ENCODE results near the gene TC2N.
"Not testable (repeated sequence)": the region's sequence is repeated elsewhere in the genome, so short reads cannot be mapped to it uniquely, and the experiment has no call there.

TC2N gene

DNA sequence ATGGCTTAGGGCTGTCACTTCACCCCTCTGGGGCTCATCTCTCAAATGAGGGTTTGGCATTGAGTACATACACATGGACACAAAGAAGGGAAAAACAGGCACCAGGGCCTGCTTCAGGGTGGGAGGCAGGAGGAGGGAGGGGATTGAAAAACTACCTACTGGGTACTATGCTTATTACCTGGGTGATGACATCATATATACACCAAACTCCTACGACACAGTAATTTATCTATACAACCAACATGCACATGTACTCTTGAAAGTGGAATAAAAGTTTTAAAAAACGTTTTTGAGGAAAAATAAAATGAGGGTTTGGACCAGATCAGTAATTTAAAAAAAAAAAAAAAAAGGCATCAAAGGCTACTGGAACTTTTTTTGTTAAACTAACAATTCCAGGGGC, 3.6 kb upstream of the TC2N start:
- no peak for DNase-seq (ENCODE audit: insufficient read length, low spot score)
- no peak for FAIRE-seq

DNA sequence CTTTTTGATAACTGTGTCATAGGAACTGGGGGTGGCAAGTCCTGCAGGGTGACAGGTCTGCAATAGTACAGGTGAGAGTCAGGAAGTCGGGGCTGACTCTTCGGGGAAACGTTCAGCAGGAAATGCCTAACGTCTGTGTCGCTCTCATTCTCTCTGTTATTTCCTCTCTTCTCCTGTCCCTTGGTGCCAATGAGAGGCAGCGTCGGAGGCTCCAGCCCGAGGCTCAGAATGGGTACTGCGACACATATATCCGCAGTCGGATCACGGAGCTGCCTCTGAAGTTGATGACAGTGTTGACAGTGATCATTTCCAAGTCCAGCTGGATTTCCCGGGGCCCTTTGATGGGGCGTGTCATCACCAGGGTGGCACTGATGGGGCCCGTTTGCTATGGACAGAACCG, 2.7 kb upstream of the TC2N start:
- FAIRE-seq = no peak
- no peak for DNase-seq (ENCODE audit: insufficient read length, low spot score)

DNA sequence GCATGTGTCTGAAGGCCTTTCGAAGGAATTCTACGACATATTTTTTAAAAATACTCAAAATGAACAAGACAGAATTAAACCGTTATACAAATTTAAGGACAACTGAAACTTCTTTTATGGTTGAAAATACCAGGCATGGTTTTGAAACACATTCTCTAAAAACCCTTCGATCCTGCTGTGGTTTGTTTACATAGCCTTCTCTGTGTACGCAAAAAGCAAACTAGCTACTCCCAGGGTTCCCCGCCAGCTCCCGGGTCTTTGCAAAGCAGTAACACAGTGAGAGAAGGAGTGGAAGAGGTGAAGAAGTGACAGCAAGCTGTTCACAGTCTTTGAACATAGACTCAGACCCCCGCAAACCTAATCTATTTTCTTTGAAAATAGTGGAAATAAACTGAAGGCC, 2.2 kb upstream of the TC2N start:
- DNase-seq (ENCODE audit: insufficient read length, low spot score) (no peak), FAIRE-seq (no peak)

DNA sequence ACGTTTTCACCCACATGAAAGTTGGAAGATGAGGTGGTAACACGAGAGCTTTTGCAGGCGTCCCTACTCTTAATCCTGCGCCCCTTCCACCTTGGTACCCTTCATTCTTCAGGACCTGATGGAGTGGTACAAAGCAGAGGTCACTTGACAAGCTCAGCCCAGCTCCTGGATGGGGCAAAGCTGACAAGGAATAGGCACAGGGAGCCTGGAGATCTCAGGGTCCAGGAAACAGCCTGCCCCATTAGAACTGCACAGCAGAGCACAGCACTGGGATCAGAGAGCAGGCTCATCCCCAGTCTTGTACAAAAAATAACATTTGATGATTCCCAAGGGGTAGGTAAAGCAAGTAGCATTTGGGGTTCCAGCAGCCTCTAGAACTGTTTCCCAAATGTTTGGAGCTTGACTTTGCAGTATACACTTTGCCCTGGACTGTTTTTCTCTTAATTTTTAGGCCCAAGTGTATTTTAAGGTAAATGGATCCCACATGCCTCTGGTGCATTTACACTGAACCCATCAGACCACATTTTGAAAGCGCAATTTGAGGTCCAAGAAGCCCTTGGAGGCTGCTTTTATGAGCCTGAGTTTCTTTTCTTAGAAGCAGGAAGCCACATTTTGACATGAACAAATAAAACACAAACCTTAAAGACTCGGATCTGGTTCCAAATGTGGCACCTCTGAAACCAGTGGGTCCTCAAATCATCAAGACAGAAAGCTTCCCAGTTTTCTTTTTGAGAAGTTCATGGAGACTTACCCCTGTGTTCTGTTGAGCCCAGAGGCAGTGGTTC, 633 bp downstream of the TC2N start:
- DNase-seq (ENCODE audit: insufficient read length, low spot score) = no peak
- no peak for FAIRE-seq

DNA sequence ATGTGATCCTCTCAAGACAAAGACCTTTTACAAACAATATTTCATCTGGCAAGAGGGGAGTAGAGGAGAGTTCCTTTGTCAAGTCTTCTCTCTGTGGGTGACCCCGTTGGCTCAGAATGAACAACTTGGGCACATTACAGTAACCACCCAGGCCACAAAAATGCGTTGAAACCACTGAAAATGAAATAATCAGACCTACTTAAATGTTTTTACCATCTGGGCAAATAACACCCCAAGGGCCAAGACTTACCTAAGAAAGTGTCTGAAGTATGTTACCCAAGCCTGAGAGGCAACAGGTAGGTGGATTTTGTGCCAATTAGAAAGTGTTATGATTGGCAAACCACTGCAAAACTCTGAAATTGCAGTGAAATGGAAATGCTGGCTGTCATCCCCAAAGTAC, 1.3 kb downstream of the TC2N start:
- FAIRE-seq = no peak

DNA sequence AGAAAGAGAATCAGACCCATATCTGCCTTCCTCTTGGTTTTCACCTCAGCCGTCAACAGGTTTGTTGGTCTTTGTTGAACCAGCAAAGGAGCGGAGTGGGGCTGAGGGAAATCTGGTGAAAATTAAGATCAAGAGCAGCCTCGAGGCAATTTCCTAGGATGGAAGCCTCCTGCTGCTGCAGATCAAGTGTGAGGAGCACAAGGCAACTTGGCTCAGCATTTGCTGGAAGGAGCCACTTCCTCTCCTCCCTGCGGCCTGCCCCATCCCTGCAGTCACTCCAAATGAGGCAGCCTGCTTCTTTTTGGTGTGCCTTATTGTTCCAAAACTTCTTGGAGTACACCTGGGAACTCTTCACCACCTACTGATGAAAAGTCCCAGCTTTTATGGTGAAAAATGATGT, 4.9 kb downstream of the TC2N start:
- FAIRE-seq = no peak
- DNase-seq (ENCODE audit: insufficient read length, low spot score) = no peak

More for the DNA sequence above, 1.3 kb downstream of the TC2N start:
- no peak for DNase-seq (ENCODE audit: insufficient read length, low spot score)

DNA sequence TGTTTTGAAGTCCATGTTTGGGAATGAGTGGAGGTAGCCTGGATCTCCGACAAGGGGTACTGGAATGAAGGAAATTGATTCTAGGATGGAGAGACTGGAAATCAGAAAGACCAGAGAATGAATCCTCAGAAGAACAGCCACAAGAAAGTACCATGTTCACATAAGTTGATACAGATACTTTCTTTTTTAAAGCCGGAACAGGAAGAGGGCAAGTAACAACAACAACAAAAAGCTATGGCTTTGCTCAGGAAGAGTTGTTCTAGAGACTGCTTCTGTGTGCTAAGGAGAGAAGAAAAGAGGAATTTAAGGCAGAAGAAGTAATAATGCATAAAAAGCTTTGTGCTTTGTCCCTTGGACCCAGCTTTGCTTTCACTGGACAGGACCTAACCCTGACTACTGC, 6.2 kb downstream of the TC2N start:
- FAIRE-seq = no peak

DNA sequence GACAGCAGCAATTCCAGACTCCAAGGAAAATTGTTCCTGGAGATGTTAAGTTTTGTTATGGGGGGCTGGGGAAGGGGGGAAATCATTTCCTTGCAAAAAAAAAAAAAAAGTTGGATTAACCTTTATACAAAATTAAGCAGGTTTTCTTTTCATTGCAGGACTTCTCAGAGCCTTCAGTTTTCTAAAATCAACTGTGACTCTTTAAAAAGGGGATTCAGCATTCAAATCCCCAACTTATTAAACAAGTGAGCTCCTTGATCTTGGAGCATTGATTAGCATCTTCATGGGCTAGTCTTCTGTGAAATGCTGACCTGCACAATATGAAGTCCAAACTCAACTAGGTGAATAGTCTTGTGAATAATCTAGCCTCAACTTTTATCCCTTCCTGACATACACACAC, 7.1 kb downstream of the TC2N start:
- FAIRE-seq (no peak), DNase-seq (ENCODE audit: insufficient read length, low spot score) (no peak)

More for the DNA sequence above, 6.2 kb downstream of the TC2N start:
- no peak for DNase-seq (ENCODE audit: insufficient read length, low spot score)

DNA sequence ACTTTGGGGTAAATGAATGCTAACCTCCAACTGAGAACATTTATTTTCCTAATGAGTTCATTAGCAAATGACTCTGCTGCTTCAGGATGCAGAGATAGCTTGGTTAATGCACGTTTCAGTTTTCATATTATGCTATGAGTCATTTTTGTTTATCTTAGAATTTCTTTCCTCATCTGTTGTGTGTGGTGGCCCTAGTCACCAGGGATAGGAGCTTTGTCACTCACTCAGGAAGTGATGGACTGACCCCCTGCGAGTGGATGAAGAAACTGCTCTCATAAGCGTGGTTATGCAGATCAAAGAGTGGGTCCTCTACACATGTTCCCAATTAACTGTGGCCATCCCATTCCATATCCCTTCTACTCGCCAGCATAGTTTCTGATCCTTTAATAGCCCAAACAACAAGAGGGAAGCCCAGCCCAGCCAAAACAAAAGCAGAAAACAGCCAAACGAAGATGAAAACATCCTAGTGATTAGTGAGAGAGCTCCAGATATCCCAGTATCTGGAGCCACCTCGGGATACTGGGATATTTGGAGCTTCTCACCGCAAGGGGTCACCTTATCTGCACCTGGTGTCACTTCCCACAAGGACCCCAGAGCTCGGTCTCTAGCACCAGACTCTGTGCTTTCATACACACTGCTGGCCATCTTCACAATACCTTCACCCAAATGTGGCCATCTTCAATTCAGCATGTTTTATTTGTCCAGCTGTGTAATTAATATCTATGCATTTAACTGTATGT, 8.6 kb downstream of the TC2N start:
- peak; percentile 61 for FAIRE-seq
- DNase-seq (ENCODE audit: insufficient read length, low spot score) = no peak

DNA sequence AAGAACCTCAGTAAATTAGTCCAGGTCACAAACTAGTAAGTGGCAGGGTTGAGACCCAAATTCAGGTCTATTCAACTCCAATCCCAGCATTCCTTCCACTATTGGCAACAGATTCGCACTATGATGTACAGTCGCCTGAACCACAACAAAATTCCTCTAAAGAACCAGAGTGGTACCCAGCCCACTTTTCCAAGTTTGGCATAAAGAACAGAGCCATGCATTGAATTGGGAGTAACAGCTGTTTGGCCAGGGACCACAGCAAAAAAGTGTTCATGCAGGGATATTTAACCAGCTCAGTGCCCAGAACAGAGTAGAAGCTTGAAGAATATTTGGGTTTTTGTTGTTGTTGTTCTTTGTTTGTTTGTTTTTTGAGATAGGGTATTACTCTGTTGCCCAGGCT, 9.7 kb downstream of the TC2N start:
- DNase-seq (ENCODE audit: insufficient read length, low spot score) (no peak), FAIRE-seq (no peak)

DNA sequence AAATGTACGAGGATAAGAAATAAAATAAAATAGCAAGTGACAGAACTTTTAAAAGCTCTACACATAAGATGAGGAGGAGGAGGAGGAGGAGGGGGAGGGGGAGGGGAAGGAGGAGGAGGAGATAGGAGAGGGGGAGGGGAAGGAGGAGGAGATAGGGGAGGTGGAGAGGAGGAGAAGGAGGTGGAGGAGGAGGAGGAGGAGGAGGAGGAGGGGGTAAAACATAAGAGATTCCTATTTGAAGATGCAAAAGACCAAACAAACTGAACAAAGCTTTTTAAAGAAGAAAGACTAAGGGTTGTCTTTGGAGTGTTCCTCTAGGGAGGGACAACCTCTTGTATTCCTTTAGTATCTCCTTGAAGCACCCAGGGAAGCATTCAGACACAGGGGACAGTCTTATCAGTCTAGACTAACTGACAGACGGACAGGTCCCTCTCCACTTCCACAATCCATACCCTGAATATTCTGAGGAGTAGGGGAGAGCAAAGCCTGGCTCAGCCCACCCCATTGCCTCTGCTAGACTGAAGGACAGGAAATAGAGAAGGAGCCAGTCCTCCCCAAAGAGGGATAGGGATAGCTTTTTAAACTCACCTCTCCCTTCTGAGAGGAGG, 12.9 kb downstream of the TC2N start:
- FAIRE-seq (no peak), DNase-seq (ENCODE audit: insufficient read length, low spot score) (no peak)

DNA sequence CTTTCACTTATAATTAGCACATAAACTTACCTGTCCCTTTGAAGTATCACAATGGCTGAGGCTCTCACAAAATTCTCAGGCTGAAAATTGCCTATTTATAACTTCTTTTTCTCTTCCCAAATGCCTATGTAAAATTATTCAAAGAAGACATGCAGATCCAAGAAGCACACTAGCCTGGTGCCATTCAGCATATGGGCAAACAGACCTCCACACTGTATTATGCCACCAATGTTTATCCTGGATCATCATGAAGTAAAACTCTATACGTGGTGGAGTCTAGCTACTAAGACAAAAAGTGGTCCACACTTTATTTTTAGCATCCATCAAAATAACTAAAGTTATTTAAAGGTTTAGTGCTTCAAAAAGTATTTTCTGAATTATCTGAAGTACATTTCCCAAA, 15.8 kb downstream of the TC2N start:
- DNase-seq (ENCODE audit: insufficient read length, low spot score) = no peak
- no peak for FAIRE-seq

DNA sequence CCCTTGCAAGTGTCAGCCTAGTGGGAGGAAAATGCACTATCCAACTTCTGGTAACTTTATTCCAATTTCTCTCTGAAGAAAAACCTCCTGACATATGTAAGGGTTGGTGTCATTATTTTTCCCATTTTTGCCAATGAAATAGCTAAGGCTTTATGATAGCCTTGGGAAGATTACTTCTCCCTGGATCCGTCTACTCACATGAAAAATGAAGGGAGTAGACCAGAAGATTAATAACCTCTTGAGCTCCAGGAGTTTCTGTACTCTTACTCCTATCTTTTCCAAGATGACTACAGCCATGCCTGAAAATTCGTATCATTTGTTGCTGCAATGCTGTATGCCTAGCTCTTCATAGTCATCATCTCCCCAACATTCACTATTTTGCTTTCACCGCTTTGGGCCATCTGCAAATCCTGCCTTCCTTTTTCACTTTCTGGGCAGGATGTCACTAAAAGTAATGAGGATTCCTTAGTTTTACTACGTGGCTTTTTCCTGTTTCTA, 18.8 kb downstream of the TC2N start:
- DNase-seq (ENCODE audit: insufficient read length, low spot score) (no peak), FAIRE-seq (no peak)

DNA sequence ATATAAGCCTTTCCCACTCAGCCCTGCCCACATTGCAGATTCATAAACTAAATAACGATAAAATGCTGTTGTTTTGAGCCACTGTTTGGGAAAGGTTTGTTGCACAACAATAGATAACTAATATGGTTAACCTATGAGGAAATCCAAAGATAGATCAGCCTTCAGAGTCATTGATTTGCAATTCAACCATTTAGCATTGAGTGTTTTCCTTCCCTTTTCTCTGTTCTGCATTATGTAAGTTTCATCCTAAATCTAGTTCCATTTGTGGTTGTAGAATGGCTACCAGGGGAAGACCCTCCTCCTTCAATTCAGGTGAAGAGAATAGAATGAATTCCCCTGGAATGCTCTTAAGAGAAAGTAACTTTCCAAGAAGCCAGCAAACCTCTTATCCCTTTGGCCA, 19.6 kb downstream of the TC2N start:
- no peak for FAIRE-seq
- no peak for DNase-seq (ENCODE audit: insufficient read length, low spot score)

DNA sequence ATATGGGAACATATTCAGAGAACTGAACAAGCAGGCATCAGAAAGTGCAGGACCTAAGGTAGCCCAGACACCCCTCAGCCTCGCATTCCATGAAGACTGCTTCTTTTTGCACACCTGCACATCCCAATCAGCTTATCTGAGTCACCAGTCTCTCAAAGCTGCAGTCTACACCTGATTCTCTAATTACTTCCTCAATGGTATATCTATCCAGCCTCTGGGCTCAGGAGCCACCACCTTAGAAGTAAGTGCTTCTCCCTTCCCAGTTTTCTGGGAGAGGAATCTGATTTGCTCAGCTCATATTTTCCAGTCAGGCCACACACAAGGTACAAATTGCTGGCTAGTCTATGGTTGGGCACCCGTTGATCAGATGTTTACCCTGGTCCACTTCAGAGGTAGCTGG, 21.7 kb downstream of the TC2N start:
- DNase-seq (ENCODE audit: insufficient read length, low spot score) (no peak), FAIRE-seq (no peak)

DNA sequence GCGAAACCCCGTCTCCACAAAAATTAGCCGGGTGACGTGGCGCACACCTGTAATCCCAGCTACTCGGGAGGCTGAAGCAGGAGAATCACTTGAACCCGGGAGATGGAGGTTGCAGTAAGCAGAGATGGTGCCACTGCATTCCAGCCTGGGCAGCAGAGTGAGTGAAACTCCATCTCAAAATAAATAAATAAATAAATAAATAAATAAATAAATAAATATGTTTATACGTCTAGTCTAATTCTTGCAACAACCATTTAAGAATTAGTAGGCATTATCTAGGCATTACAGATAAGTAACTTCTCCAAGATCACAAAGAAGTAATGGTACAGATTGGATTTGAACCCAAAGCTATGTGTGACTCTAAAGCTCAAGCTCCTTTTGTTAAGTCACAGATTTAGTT, 22.3 kb downstream of the TC2N start:
- FAIRE-seq; DNase-seq (ENCODE audit: insufficient read length, low spot score): not testable (repeated sequence)

DNA sequence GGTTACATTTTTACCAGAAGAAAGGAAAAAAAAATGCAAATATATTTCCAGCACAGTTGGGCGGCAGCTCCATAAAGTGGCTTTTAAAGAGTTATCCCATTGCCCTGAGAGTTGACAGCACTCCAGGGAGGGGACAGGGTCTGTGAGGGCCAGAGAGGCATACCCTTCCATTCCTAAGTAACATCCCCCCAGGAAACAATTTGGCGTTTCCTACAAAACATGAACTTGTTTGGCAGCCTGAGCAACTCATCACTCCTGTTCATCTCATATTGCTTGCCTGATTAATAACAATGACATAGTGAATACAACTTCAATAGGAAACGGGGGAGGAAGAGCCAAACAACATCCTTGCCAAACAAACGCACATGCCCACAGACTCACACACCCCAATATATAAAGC, 23.3 kb downstream of the TC2N start:
- no peak for FAIRE-seq

DNA sequence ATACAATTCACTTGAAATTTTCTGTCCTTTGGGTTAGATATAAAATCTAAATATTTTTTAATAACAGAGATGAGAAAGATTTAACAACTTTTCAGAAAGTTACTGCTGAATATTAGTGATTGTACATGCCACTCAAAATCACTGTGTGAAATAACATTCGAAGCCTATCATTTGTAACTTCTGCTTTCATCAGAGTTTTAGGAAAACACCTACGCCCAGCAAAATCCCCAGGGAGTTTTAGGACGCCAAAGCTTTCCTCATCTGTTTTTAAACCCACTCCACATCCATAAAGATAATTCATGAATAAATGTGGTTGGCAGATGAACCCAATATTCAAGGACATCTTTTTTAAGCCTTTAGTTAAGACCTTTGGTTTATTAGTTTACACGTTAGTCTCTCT, 23.9 kb downstream of the TC2N start:
- DNase-seq (ENCODE audit: insufficient read length, low spot score) (no peak), FAIRE-seq (no peak)

More for the DNA sequence above, 23.3 kb downstream of the TC2N start:
- no peak for DNase-seq (ENCODE audit: insufficient read length, low spot score)

DNA sequence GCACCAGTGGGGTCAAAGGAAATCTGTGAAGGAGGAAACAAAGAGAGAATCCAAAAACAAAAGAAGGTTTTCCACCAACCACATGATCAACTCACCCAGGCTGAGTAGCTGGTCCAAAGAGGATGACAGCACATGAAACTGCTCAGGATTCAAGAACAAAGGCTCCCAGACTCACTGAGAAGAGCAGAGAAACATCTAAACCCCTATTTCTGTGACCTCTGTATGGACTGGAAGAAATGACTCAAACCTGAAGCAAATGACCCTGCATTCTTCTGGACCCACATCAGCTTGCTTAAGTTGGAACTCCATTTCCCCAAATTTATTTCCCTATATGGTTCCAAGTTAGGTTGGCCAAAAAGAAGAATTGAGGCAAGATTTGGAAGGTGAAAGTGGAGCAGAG, 26.3 kb downstream of the TC2N start:
- DNase-seq (ENCODE audit: insufficient read length, low spot score) (no peak), FAIRE-seq (no peak)

DNA sequence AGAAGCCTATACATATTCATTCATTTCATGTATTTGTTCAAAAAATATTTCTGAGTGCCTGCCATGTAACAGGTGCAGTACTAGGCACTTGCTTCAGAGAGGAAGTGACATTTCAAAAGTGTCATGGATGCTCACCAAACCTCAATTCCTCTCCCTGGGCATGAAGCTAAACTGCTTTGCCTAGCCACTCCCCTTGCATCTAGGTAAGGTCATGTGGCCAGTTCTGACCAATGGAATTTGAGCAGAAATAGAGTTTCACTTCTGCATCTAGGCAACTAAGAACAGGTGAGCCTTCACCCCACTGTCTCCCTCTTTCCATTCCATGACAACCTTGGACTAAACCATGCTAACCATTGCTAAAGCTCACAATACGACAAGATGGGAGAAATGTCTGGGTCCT, 27.6 kb downstream of the TC2N start:
- no peak for FAIRE-seq
- no peak for DNase-seq (ENCODE audit: insufficient read length, low spot score)

DNA sequence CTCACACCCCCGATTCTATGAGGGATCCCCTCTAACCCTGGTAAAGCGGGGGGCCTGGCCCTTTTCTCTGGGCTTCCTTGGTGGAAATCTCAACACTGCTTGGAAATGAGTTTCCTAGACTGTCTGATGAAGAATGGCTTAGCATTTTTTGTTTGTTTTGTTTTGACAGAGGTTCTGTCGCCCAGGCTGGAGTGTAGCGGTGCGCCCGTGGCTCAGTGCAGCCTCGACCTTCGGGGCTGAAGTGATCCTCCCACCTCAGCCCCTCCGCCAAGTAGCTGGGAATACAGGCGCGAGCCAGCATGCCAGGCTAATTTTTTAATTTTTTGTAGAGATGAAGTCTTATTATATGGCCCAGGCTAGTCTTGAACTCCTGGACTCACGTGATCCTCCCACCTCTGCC, 30.3 kb downstream of the TC2N start:
- no peak for DNase-seq (ENCODE audit: insufficient read length, low spot score)
- FAIRE-seq = no peak

All from GM19239 (cell line).